H9 (cell line): ENCODE data around the gene OR5F1. TPM values are rescaled to one million over a fixed set of nuclear protein-coding genes. Genes with fewer than 3 reads are reported as not detected.

ENCODE experiments used
- DNase-seq: peaks from one replicate; pipeline ENCODE4 v3.0.0-alpha.2; 2017
- H2AFZ ChIP-seq: one replicate; pipeline ENCODE4 v1.6.1; 2013; ENCODE audit warnings: mild to moderate bottlenecking, low read length, control low read depth, moderate library complexity
- H2AK5ac ChIP-seq: 2 replicates; pipeline ENCODE4 v1.6.1; 2013; ENCODE audit warnings: low read length, control low read depth, mixed read lengths; ENCODE audit not compliant: insufficient read length
- H2BK120ac ChIP-seq: one replicate; pipeline ENCODE4 v1.6.1; 2013; ENCODE audit warnings: low read depth, mild to moderate bottlenecking, low read length, control low read depth, inconsistent platforms; ENCODE audit not compliant: poor library complexity, severe bottlenecking
- H2BK12ac ChIP-seq: 2 replicates; pipeline ENCODE4 v1.6.1; 2013; ENCODE audit warnings: low read length, control low read depth, mixed read lengths, low read depth; ENCODE audit not compliant: insufficient read length
- H2BK15ac ChIP-seq: 2 replicates; pipeline ENCODE4 v1.6.1; 2013; ENCODE audit warnings: low read depth, low read length, control low read depth
- H2BK20ac ChIP-seq: one replicate; pipeline ENCODE4 v1.6.1; 2013; ENCODE audit warnings: low read depth, mild to moderate bottlenecking, low read length, control low read depth, inconsistent platforms; ENCODE audit not compliant: poor library complexity, severe bottlenecking
- H2BK5ac ChIP-seq: 2 replicates; pipeline ENCODE4 v1.6.1; 2013; ENCODE audit warnings: low read length, control low read depth, mixed read lengths; ENCODE audit not compliant: insufficient read length
- H3K14ac ChIP-seq: 2 replicates; pipeline ENCODE4 v1.6.1; 2013; ENCODE audit warnings: low read length, control low read depth; ENCODE audit not compliant: insufficient read depth
- H3K18ac ChIP-seq: 2 replicates; pipeline ENCODE4 v1.6.1; 2013; ENCODE audit warnings: low read depth, mild to moderate bottlenecking, mixed read lengths, low read length, control low read depth; ENCODE audit not compliant: insufficient read length
- H3K23ac ChIP-seq: 2 replicates; pipeline ENCODE4 v1.6.1; 2013; ENCODE audit warnings: low read length, control low read depth, mixed read lengths, low read depth; ENCODE audit not compliant: insufficient read length
- H3K23me2 ChIP-seq: 2 replicates; pipeline ENCODE4 v1.6.1; 2013; ENCODE audit warnings: low read depth, mild to moderate bottlenecking, mixed read lengths, low read length, control low read depth; ENCODE audit not compliant: insufficient read length, poor library complexity, severe bottlenecking
- H3K27ac ChIP-seq: 2 replicates; pipeline ENCODE4 v1.5.1; 2013; ENCODE audit warnings: low read length, control low read depth, mixed read lengths, low read depth; ENCODE audit not compliant: insufficient read length
- H3K27me3 ChIP-seq: 2 replicates; pipeline ENCODE4 v1.6.1; 2013; ENCODE audit warnings: low read length, control low read depth, inconsistent platforms; ENCODE audit not compliant: insufficient read depth
- H3K4ac ChIP-seq: 2 replicates; pipeline ENCODE4 v1.6.1; 2013; ENCODE audit warnings: low read depth, mild to moderate bottlenecking, control low read depth, inconsistent platforms, low read length, moderate library complexity
- H3K4me1 ChIP-seq: 2 replicates; pipeline ENCODE4 v1.6.1; 2013; ENCODE audit warnings: low read length, control low read depth, inconsistent platforms; ENCODE audit not compliant: insufficient read depth
- H3K4me2 ChIP-seq: 2 replicates; pipeline ENCODE4 v1.6.1; 2013; ENCODE audit warnings: low read length, control low read depth, mixed read lengths; ENCODE audit not compliant: insufficient read length, insufficient read depth
- H3K56ac ChIP-seq: 2 replicates; pipeline ENCODE4 v1.6.1; 2013; ENCODE audit warnings: low read depth, mild to moderate bottlenecking, mixed read lengths, low read length, control low read depth; ENCODE audit not compliant: insufficient read length
- H3K79me1 ChIP-seq: 2 replicates; pipeline ENCODE4 v1.6.1; 2013; ENCODE audit warnings: low read depth, mild to moderate bottlenecking, moderate library complexity, low read length, control low read depth, inconsistent platforms; ENCODE audit not compliant: insufficient read depth, poor library complexity, severe bottlenecking
- H3K79me2 ChIP-seq: 2 replicates; pipeline ENCODE4 v1.6.1; 2013; ENCODE audit warnings: low read length, control low read depth, inconsistent platforms; ENCODE audit not compliant: insufficient read depth
- H3K9ac ChIP-seq: 2 replicates; pipeline ENCODE4 v1.6.1; 2013; ENCODE audit warnings: low read length, control low read depth, mixed read lengths; ENCODE audit not compliant: insufficient read length; ENCODE audit errors: extremely low read depth
- H3K9me3 ChIP-seq: one replicate; pipeline ENCODE4 v1.6.1; 2013; ENCODE audit warnings: low read depth, low read length, inconsistent platforms; ENCODE audit not compliant: control insufficient read depth
- H3T11ph ChIP-seq: one replicate; pipeline ENCODE4 v1.6.1; 2013; ENCODE audit warnings: mild to moderate bottlenecking, low read length, control low read depth, inconsistent platforms
- H4K20me1 ChIP-seq: one replicate; pipeline ENCODE4 v1.6.1; 2013; ENCODE audit not compliant: control insufficient read depth, insufficient read length, insufficient read depth
- H4K5ac ChIP-seq: 2 replicates; pipeline ENCODE4 v1.6.1; 2013; ENCODE audit warnings: low read depth, mild to moderate bottlenecking, mixed read lengths, low read length, control low read depth; ENCODE audit not compliant: insufficient read length
- H4K8ac ChIP-seq: replicated peaks from 2 replicates; pipeline ENCODE4 v1.6.1; 2013; ENCODE audit warnings: low read length, control low read depth, mixed read lengths, low read depth; ENCODE audit not compliant: insufficient read length
- H4K91ac ChIP-seq: 2 replicates; pipeline ENCODE4 v1.6.1; 2013; ENCODE audit warnings: low read depth, mild to moderate bottlenecking, moderate library complexity, mixed read lengths, low read length, control low read depth; ENCODE audit not compliant: insufficient read length
- H3K27ac Mint-ChIP-seq, 3 experiments: 2 replicates in 2 of 3; 3 replicates in 1 of 3; pipeline ENCODE4 v1.8.0; 2020 to 2021; ENCODE audit warnings: mixed read lengths in 3 of 3, mild to moderate bottlenecking in 1 of 3, moderate library complexity in 1 of 3
- H3K27me3 Mint-ChIP-seq: 2 replicates; pipeline ENCODE4 v1.8.0; 2021; ENCODE audit warnings: low read depth, mild to moderate bottlenecking, moderate library complexity, mixed read lengths
- H3K36me3 Mint-ChIP-seq, 3 experiments: 2 replicates in 2 of 3; 3 replicates in 1 of 3; pipeline ENCODE4 v1.8.0; 2020 to 2021; ENCODE audit warnings: low read depth in 3 of 3, mixed read lengths in 3 of 3; ENCODE audit not compliant: insufficient read depth in 1 of 3
- H3K4me1 Mint-ChIP-seq, 2 experiments: 2 replicates each; pipeline ENCODE4 v1.8.0; 2020; ENCODE audit warnings: mixed read lengths in 2 of 2
- H3K4me3 Mint-ChIP-seq, 2 experiments: 2 replicates in 1 of 2; 3 replicates in 1 of 2; pipeline ENCODE4 v1.8.0; 2020 to 2021; ENCODE audit warnings: mild to moderate bottlenecking in 2 of 2, mixed read lengths in 2 of 2, moderate library complexity in 1 of 2
- H3K9me3 Mint-ChIP-seq, 2 experiments: 2 replicates in 1 of 2; 3 replicates in 1 of 2; pipeline ENCODE4 v1.8.0; 2020; ENCODE audit warnings: mild to moderate bottlenecking in 2 of 2, mixed read lengths in 2 of 2, moderate library complexity in 1 of 2
- CTCF ChIP-seq: fragments of 200-600 bp; sonication (generic); conservative IDR thresholded peaks from 3 replicates; pipeline ENCODE4 v1.8.0; 2021; ENCODE audit warnings: antibody characterized with exemption, mild to moderate bottlenecking
- WGBS: extraction: QIAGEN DNeasy Blood & Tissue Kit; methylation state at CpG from one replicate; pipeline ENCODE4 v1.1.7; 2013; ENCODE audit warnings: missing lambda C conversion rate, low lambda C conversion rate, mixed read lengths; ENCODE audit not compliant: insufficient read length; ENCODE audit errors: extremely low coverage; 5-methylcytosine and 5-hydroxymethylcytosine counted together
- long read RNA-seq: library from polyadenylated mRNA; unstranded; transcript quantifications from one replicate; pipeline ENCODE4 v2.0.0, GENCODE V29; 2020
- total RNA-seq: library from RNA; stranded (reverse); gene quantifications from 2 replicates; pipeline ENCODE4 v1.2.1, GENCODE V29; 2021

OR5F1 gene
- not detected in 2 replicates for total RNA-seq
- long read RNA-seq, result 0 reads

- Histone ChIP-seq H3K9me3 (no peaks in the 10 kb centered on the region), H4K91ac (no peak within 1 kb of the TSS), H3K4ac (no peak within 1 kb of the TSS), H2BK15ac (no peak within 1 kb of the TSS), H2BK20ac (no peak within 1 kb of the TSS), H4K8ac (no peak within 1 kb of the TSS), H4K5ac (no peak within 1 kb of the TSS), H2BK12ac (no peak within 1 kb of the TSS), H3K27me3 (no peaks in the 10 kb centered on the region), H4K20me1 (no peaks in the 10 kb centered on the region), H2AFZ (no peak within 1 kb of the TSS), H3K27ac (no peak within 1 kb of the TSS), H3K23ac (no peak within 1 kb of the TSS), H3T11ph (no peak within 1 kb of the TSS), H2BK120ac (no peak within 1 kb of the TSS), H2BK5ac (no peak within 1 kb of the TSS), H3K9ac (no peak within 1 kb of the TSS), H3K79me1 (no peaks in the 10 kb centered on the region), H3K4me1 (0 out of 2 replicates have a peak, but pooled peaks cover 2% of the 10 kb centered on the region), H2AK5ac (no peak within 1 kb of the TSS), H3K4me2 (no peak within 1 kb of the TSS), H3K23me2 (no peaks in the 10 kb centered on the region), H3K56ac (no peak within 1 kb of the TSS), H3K14ac (no peak within 1 kb of the TSS), H3K79me2 (no peaks in the 10 kb centered on the region), H3K18ac (no peak within 1 kb of the TSS)
- TF ChIP-seq CTCF, result no peak
- Mint-ChIP-seq H3K4me1 (peaks cover 17 to 27% of the 10 kb centered on the region in 2 experiments), H3K27ac (no peak within 1 kb of the TSS), H3K27me3 (no peaks in the 10 kb centered on the region), H3K9me3 (peaks cover 14 to 33% of the 10 kb centered on the region in 2 experiments), H3K4me3 (no peak within 1 kb of the TSS), H3K36me3 (peaks cover 6 to 19% (median 8%) of the 10 kb centered on the region in 3 experiments; a peak in 6 of 7 replicates)
- no peak for DNase-seq
- no CpG with 5 or more reads among the region's 2 CpGs for WGBS
Observed at GRCh38 chr11:55994525-55994924, at the start of gene OR5F1. Gene OR5F1 (minus strand): TSS chr11:55994625. CDS start chr11:55994625, 0 bp downstream.
